ENCODE measurements around the gene HAPLN3. TPM values are rescaled to one million over a fixed set of nuclear protein-coding genes. Genes with fewer than 3 reads are reported as not detected.

The HAPLN3 gene
- polyA plus RNA-seq, 1 donor (not counting 4 experiments of a cell fraction or from before 2014, with no cell fraction given) = 1.4 TPM

DNA sequence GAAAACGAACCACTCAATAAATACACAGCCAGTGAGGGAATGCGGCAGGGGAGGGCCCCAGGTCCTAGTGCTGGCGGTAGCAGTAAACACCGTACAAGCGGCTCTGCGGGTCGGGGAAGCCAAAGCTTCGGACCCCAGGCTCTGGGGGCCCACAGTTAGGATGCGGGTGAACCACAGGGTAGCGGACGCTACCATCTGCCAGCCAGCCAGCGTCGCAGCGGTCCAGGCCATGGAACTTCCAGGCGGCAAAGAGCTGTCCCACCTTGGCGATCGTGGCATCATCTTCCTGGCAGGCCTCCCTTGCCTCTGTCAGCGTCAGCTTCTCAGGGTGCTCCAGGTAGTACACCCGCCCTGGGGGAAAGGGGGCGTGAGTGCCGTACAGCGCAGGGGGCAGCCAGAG lies 17.4 kb downstream of the HAPLN3 start:
- dilution Hi-C loops (cut with MboI; ENCODE audit: extremely low pct_ligation_motif_present, low sequenced_read_pairs) = no loop called here

DNA sequence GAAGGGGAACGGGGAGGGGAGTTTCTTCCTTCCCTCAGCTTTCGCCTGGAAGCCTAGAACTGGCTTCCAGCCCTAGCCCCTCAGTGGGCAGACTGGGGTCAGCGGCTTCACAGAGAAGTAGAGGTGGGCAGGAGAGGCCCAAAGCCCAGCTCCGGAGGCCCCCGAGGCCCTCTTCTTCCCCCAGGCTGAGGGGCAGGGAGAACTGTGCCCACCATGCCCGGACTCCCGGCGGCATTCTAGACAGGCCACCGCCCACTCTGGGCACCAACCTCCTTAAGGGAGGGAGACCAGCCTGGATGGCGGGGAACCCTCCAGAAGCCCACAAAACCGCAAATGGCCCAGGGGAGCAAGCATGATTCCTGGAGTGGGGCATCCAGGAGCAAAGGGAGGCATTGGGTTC lies 17.9 kb downstream of the HAPLN3 start:
- Histone ChIP-seq H3K36me3 (ENCODE audit: control insufficient read depth in 2 of 2, extremely low read depth in 1 of 2, insufficient read depth in 2 of 2, low read length in 2 of 2) (no peaks in the 10 kb centered on the region), H3K4me3 (ENCODE audit: control insufficient read depth in 2 of 3, extremely low read depth in 1 of 3, insufficient read depth in 2 of 3, low read depth in 1 of 3, low read length in 3 of 3) (no peak overlapping the region), H3K27ac (ENCODE audit: control insufficient read depth, insufficient read depth, low read length) (no peak overlapping the region), H2AFZ (ENCODE audit: control insufficient read depth, low read length) (no peak overlapping the region), H3K4me1 (ENCODE audit: control insufficient read depth, extremely low read depth, insufficient read depth, low read length) (no peaks in the 10 kb centered on the region), H3K79me2 (ENCODE audit: control insufficient read depth, insufficient read depth, low read length) (no peaks in the 10 kb centered on the region), H3K27me3 (ENCODE audit: control insufficient read depth, extremely low read depth, insufficient read depth, low read length) (no peaks in the 10 kb centered on the region), H3K9me3 (ENCODE audit: control insufficient read depth, low read depth, low read length) (no peaks in the 10 kb centered on the region), H3K9ac (ENCODE audit: control insufficient read depth, extremely low read depth, insufficient read depth, low read length) (no peak overlapping the region), H4K20me1 (ENCODE audit: control insufficient read depth, extremely low read depth, insufficient read depth, low read length) (no peaks in the 10 kb centered on the region), H3K9me1 (ENCODE audit: control insufficient read depth, extremely low read depth, insufficient read depth, low read length) (no peaks in the 10 kb centered on the region), H3K4me2 (ENCODE audit: control insufficient read depth, extremely low read depth, insufficient read depth, low read depth, low read length) (no peak overlapping the region)
- no peak for FAIRE-seq
- TF ChIP-seq, protein P1, sequence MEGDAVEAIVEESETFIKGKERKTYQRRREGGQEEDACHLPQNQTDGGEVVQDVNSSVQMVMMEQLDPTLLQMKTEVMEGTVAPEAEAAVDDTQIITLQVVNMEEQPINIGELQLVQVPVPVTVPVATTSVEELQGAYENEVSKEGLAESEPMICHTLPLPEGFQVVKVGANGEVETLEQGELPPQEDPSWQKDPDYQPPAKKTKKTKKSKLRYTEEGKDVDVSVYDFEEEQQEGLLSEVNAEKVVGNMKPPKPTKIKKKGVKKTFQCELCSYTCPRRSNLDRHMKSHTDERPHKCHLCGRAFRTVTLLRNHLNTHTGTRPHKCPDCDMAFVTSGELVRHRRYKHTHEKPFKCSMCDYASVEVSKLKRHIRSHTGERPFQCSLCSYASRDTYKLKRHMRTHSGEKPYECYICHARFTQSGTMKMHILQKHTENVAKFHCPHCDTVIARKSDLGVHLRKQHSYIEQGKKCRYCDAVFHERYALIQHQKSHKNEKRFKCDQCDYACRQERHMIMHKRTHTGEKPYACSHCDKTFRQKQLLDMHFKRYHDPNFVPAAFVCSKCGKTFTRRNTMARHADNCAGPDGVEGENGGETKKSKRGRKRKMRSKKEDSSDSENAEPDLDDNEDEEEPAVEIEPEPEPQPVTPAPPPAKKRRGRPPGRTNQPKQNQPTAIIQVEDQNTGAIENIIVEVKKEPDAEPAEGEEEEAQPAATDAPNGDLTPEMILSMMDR (optimal IDR thresholded peaks at IDR 0.05 in 1 of 3, IDR thresholded peaks at IDR 0.05 in 1 of 3, conservative IDR thresholded peaks at IDR 0.05 in 1 of 3; ENCODE audit: extremely low read depth in 1 of 3, insufficient read depth in 2 of 3, low read length in 3 of 3) = no peak
- dilution Hi-C loops (cut with MboI; ENCODE audit: extremely low pct_ligation_motif_present, low sequenced_read_pairs) = no loop called here
- no peak for DNase-seq (ENCODE audit: low read depth, low spot score)

More for the DNA sequence above, 17.4 kb downstream of the HAPLN3 start:
- no peak for FAIRE-seq
- H3K9ac ChIP-seq (ENCODE audit: control insufficient read depth, extremely low read depth, insufficient read depth, low read length) = no peak overlapping the region
- H3K4me2 ChIP-seq (ENCODE audit: control insufficient read depth, extremely low read depth, insufficient read depth, low read depth, low read length) = no peak overlapping the region
- no peak for TF ChIP-seq EZH2 (IDR thresholded peaks at IDR 0.05; ENCODE audit: low read length)
- TF ChIP-seq, protein P1 (optimal IDR thresholded peaks at IDR 0.05 in 1 of 3, IDR thresholded peaks at IDR 0.05 in 1 of 3, conservative IDR thresholded peaks at IDR 0.05 in 1 of 3; ENCODE audit: extremely low read depth in 1 of 3, insufficient read depth in 2 of 3, low read length in 3 of 3) = no peak
- H3K27me3 ChIP-seq (ENCODE audit: control insufficient read depth, extremely low read depth, insufficient read depth, low read length) = no peaks in the 10 kb centered on the region
- H3K9me3 ChIP-seq (ENCODE audit: control insufficient read depth, low read depth, low read length) = no peaks in the 10 kb centered on the region
- DNase-seq (ENCODE audit: low read depth, low spot score) = no peak
- no peak overlapping the region for H3K27ac ChIP-seq (ENCODE audit: control insufficient read depth, insufficient read depth, low read length)
- H3K79me2 ChIP-seq (ENCODE audit: control insufficient read depth, insufficient read depth, low read length) = no peaks in the 10 kb centered on the region
- H4K20me1 ChIP-seq (ENCODE audit: control insufficient read depth, extremely low read depth, insufficient read depth, low read length) = no peaks in the 10 kb centered on the region
- no peaks in the 10 kb centered on the region for H3K9me1 ChIP-seq (ENCODE audit: control insufficient read depth, extremely low read depth, insufficient read depth, low read length)
- no peak overlapping the region for H2AFZ ChIP-seq (ENCODE audit: control insufficient read depth, low read length)
- H3K4me1 ChIP-seq (ENCODE audit: control insufficient read depth, extremely low read depth, insufficient read depth, low read length) = peaks cover 1% of the 10 kb centered on the region
- no peak overlapping the region for H3K4me3 ChIP-seq (ENCODE audit: control insufficient read depth in 2 of 3, extremely low read depth in 1 of 3, insufficient read depth in 2 of 3, low read depth in 1 of 3, low read length in 3 of 3)
- no peaks in the 10 kb centered on the region for H3K36me3 ChIP-seq (ENCODE audit: control insufficient read depth in 2 of 2, extremely low read depth in 1 of 2, insufficient read depth in 2 of 2, low read length in 2 of 2)
